GM06990 (cell line): Measurements from ENCODE around the gene WDFY4.
A peak's percentile ranks its signal among the peaks of the same experiment; 100 is the strongest.

Source experiments
- DNase-seq: peaks from one replicate; pipeline ENCODE4 v3.0.0-alpha.2; 2011; ENCODE audit not compliant: insufficient read length; ENCODE audit errors: extremely low read depth
- H3K27me3 ChIP-seq: replicated peaks from 2 replicates; pipeline ENCODE4 v1.6.0; 2011; ENCODE audit warnings: low read length; ENCODE audit not compliant: control insufficient read depth, insufficient read depth
- H3K36me3 ChIP-seq: 2 replicates; pipeline ENCODE4 v1.5.1; 2011; ENCODE audit warnings: low read length; ENCODE audit not compliant: control insufficient read depth, insufficient read depth
- H3K4me3 ChIP-seq: replicated peaks from 2 replicates; pipeline ENCODE4 v1.5.1; 2011; ENCODE audit warnings: low read depth, mild to moderate bottlenecking, control low read depth, low read length
- TF ChIP-seq, protein P1 (sequence below): IDR thresholded peaks from 2 replicates; pipeline ENCODE4 v1.5.1; 2011; ENCODE audit warnings: low read length, control low read depth, mild to moderate bottlenecking, inconsistent platforms; ENCODE audit not compliant: insufficient read depth, poor library complexity, severe bottlenecking

Gene WDFY4

DNA sequence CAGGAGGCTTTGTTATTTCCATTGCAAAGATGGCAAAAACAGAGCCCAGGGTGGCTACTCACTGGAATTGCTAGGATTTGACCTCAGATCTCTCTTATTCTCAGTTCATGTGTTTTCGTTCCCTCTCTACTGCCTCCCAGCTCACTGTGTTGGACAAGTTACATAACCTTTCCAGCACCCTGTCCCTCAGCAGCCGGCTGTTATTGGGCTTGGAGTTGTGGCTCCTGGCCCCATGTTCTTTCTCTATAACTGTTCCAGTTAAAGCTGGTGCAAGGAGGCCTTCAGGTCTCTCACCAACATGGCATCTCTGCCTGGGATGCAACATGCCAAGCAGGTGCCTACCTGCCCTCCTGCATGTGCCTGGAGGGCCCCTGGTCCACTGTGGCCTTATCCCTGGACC, 198.2 kb downstream of the WDFY4 start:
- TF ChIP-seq, protein P1, sequence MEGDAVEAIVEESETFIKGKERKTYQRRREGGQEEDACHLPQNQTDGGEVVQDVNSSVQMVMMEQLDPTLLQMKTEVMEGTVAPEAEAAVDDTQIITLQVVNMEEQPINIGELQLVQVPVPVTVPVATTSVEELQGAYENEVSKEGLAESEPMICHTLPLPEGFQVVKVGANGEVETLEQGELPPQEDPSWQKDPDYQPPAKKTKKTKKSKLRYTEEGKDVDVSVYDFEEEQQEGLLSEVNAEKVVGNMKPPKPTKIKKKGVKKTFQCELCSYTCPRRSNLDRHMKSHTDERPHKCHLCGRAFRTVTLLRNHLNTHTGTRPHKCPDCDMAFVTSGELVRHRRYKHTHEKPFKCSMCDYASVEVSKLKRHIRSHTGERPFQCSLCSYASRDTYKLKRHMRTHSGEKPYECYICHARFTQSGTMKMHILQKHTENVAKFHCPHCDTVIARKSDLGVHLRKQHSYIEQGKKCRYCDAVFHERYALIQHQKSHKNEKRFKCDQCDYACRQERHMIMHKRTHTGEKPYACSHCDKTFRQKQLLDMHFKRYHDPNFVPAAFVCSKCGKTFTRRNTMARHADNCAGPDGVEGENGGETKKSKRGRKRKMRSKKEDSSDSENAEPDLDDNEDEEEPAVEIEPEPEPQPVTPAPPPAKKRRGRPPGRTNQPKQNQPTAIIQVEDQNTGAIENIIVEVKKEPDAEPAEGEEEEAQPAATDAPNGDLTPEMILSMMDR, result no peak
- H3K4me3 ChIP-seq, result no peak overlapping the region
- H3K27me3 ChIP-seq, result no peaks in the 10 kb centered on the region
- DNase-seq, result no peak
- H3K36me3 ChIP-seq, result peaks cover 21% of the 10 kb centered on the region

DNA sequence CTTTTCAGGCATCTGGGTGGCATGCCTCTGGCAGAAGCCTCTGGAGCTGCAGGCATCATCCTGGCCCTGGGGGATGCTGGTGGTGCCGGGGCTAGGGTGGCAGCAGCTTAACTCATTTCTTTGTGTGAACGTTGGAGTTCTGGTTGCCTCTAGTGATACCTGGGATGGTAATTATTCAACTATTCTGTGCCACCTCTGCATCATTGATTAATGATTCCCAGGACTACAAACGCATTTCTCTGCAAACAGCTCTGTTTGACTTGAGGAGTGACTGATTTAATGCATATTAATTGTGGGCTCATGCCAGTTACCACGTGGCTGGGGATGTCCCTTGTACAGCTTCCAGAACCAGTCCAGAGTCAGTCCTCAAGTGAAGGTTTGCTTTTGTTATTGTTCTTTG, 199.0 kb downstream of the WDFY4 start:
- TF ChIP-seq, protein P1, result no peak
- no peaks in the 10 kb centered on the region for H3K27me3 ChIP-seq
- peaks cover 16% of the 10 kb centered on the region for H3K36me3 ChIP-seq
- H3K4me3 ChIP-seq, result no peak overlapping the region
- no peak for DNase-seq

DNA sequence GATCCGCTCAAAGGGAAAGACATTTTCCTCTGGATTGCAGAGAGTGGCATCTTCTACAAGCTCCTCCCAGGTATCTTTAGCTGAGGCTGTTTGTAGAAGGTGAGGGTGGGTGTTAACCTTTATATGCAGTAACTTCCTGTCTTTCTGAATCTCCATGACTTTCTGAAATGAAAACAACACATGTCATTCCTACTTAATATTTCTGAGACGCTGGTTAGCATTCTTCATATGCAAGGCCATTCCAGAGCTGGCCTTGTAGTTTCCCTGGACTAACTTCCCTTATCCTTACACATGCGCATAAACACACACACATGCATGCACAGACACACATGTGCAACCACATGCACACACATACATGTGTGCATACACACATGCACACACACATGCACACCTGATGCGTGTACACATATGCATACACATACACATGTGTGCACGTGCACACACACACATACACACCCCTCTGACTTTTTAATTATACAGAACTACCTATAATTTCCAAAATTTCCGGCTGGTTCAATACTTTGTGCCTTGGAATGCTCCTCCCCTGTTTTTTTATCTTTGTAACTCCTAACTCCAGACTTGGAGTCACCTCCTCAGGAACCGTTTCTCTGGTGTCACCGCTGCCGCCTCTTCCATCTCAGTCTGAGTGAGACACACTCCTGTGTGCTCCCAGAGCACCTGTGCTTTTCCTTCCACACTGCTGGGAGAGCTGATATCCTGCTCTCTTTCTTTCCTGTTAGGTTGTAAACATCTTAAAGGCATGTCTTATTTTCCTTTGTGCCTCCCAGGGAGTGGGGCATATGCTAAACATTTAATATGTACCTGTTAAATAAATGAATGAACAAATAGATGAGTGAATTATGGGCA, 199.7 kb downstream of the WDFY4 start:
- DNase-seq, result no peak
- TF ChIP-seq, protein P1, result no peak
- H3K27me3 ChIP-seq, result no peaks in the 10 kb centered on the region
- peaks cover 16% of the 10 kb centered on the region for H3K36me3 ChIP-seq
- H3K4me3 ChIP-seq, result no peak overlapping the region

DNA sequence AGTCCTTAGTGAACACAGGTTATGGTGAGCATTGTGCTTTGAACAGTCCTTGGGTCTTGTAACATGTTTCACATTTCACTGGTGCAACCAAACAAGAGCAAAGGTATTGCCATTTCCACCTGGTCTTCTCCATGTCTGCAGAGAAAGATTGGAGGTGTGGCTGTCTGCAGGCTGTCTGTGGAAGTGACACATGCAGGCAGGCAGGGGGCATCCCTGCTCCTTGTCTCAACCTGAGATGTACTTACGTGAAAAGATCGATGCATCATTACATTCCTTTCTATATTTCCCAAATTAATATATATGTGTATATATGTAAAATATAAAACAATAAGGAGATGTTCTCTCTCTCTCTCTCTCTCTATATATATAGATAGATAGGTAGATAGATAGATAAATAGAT, 200.7 kb downstream of the WDFY4 start:
- Histone ChIP-seq H3K27me3 (no peaks in the 10 kb centered on the region), H3K4me3 (no peak overlapping the region), H3K36me3 (peaks cover 12% of the 10 kb centered on the region)
- TF ChIP-seq, protein P1, result peak; percentile 16
- DNase-seq, result no peak

DNA sequence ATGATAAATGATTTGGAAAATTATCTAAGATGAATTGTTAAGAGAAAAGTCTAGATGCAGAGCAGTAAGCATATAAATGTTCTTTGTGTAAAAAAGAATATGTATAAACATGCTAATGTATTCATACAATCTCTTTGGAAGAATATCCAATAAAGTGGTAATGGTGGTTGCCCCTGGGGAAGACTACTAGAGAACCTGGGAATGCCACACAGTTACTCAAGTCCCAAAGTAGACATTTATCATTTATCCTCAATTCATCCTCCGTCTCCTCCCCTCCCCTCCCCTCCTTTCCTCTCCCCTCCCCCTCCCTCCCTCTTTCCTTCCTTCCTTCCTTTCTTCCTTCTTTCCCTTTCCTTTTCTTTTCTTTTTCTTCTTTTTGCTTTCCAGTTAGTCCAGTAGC, 203.3 kb downstream of the WDFY4 start:
- Histone ChIP-seq H3K36me3 (peaks cover 16% of the 10 kb centered on the region), H3K4me3 (no peak overlapping the region), H3K27me3 (no peaks in the 10 kb centered on the region)
- TF ChIP-seq, protein P1, result no peak
- no peak for DNase-seq
